Measurements from ENCODE around the gene AMFR. TPM values are rescaled to one million over a fixed set of nuclear protein-coding genes. Genes with fewer than 3 reads are reported as not detected.

AMFR gene
- total and polyA plus RNA-seq, 2 of the 13 experiments (the other 11 are each of a cell fraction or from before 2014, with no cell fraction given) = 52.9 to 108 TPM

DNA sequence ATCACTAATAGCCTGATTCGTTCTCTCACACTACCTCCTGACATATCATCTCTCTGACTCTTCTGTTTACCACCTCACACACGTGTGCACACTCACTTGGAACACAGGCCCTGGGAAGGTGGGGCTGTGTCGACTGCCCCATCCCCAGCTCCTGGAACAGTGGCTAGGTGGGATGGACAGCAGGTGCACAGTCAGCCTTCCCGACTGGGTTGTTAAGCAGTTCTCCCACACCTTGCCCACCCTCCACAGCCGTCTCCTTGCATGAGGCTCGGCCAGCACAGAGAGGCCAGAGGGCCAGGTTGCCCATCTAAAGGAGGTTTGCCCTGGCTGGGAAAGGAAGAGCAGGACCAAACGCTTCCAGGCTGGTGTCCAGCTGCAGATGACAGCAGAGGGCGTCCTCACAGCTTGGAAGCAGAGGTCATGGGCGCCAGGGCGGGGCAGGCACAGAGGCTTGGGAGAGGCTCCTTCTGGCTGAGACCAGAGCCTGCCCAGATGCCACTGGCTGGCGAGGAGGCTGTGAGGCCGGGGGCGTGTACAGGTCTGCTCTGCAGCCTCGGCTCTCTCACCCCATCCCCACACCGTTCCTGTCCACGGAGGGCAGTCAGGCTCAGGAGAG is 92.8 kb downstream of the AMFR start (continued):
- TF ChIP-seq ZBTB49 (CRISPR knock-in tag; IDR thresholded peaks at IDR 0.05; ENCODE audit: borderline replicate concordance) (no peak), PHB2 (IDR thresholded peaks at IDR 0.05; ENCODE audit: partially characterized antibody) (no peak), FOXO1 (CRISPR knock-in tag; IDR thresholded peaks at IDR 0.05) (no peak; the same call in 1 of the 2 replicates), FOSL2 (CRISPR knock-in tag; IDR thresholded peaks at IDR 0.05) (peak; percentile 49; the same call in 1 of the 2 replicates), ZNF563 (CRISPR knock-in tag; IDR thresholded peaks at IDR 0.05) (no peak), KDM5B (CRISPR knock-in tag; IDR thresholded peaks at IDR 0.05; ENCODE audit: borderline replicate concordance) (no peak; the same call in 1 of the 2 replicates), FOXJ3 (CRISPR knock-in tag; IDR thresholded peaks at IDR 0.05; ENCODE audit: borderline replicate concordance) (no peak), ATAD3A (CRISPR knock-in tag; IDR thresholded peaks at IDR 0.05) (no peak), STAT5B (CRISPR knock-in tag; IDR thresholded peaks at IDR 0.05) (no peak), ZNF235 (CRISPR knock-in tag; IDR thresholded peaks at IDR 0.05; ENCODE audit: borderline replicate concordance) (no peak), ZNF468 (CRISPR knock-in tag; IDR thresholded peaks at IDR 0.05) (no peak), ZNF644 (CRISPR knock-in tag; IDR thresholded peaks at IDR 0.05; ENCODE audit: low read depth) (no peak), ZMAT5 (CRISPR knock-in tag; IDR thresholded peaks at IDR 0.05; ENCODE audit: borderline replicate concordance, low read depth) (no peak), ZNF326 (CRISPR knock-in tag; IDR thresholded peaks at IDR 0.05; ENCODE audit: borderline replicate concordance) (no peak), HOXD1 (CRISPR knock-in tag; IDR thresholded peaks at IDR 0.05) (no peak), TOE1 (CRISPR knock-in tag; IDR thresholded peaks at IDR 0.05) (no peak), TCF7L2 (IDR thresholded peaks at IDR 0.05; ENCODE audit: low read depth, low read length) (no peak), ZNF496 (CRISPR knock-in tag; IDR thresholded peaks at IDR 0.05; ENCODE audit: insufficient replicate concordance) (no peak), MED8 (CRISPR knock-in tag; IDR thresholded peaks at IDR 0.05; ENCODE audit: insufficient replicate concordance) (no peak), ZNF816 (CRISPR knock-in tag; IDR thresholded peaks at IDR 0.05; ENCODE audit: borderline replicate concordance) (no peak), TP53 (CRISPR knock-in tag; conservative IDR thresholded peaks at IDR 0.05) (no peak), MEF2D (CRISPR knock-in tag; IDR thresholded peaks at IDR 0.05) (0 out of 2 replicates have a peak, but pooled peaks have one; percentile 49), RARA (CRISPR knock-in tag; IDR thresholded peaks at IDR 0.05) (peak; percentile 24; the same call in 1 of the 2 replicates), SOX13 (IDR thresholded peaks at IDR 0.05) (no peak), SOX13 (CRISPR knock-in tag; conservative IDR thresholded peaks at IDR 0.05 in 1 of 2, IDR thresholded peaks at IDR 0.05 in 1 of 2) (0 out of 4 replicates have a peak, but pooled peaks of 1 of the 2 experiments have one; percentile 11), BCL6 (CRISPR knock-in tag; IDR thresholded peaks at IDR 0.05) (no peak)
- TF ChIP-seq, protein P1, sequence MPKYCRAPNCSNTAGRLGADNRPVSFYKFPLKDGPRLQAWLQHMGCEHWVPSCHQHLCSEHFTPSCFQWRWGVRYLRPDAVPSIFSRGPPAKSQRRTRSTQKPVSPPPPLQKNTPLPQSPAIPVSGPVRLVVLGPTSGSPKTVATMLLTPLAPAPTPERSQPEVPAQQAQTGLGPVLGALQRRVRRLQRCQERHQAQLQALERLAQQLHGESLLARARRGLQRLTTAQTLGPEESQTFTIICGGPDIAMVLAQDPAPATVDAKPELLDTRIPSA (CRISPR knock-in tag; IDR thresholded peaks at IDR 0.05; ENCODE audit: borderline replicate concordance) = no peak
- TF ChIP-seq, protein P2, sequence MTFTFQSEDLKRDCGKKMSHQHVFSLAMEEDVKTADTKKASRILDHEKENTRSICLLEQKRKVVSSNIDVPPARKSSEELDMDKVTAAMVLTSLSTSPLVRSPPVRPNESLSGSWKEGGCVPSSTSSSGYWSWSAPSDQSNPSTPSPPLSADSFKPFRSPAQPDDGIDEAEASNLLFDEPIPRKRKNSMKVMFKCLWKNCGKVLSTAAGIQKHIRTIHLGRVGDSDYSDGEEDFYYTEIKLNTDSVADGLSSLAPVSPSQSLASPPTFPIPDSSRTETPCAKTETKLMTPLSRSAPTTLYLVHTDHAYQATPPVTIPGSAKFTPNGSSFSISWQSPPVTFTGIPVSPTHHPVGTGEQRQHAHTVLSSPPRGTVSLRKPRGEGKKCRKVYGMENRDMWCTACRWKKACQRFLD (CRISPR knock-in tag; IDR thresholded peaks at IDR 0.05; ENCODE audit: borderline replicate concordance) = no peak
